Activated CD4-positive, alpha-beta memory T cell treated with anti-CD3 and anti-CD28 coated beads for 36 hours (primary cell): ENCODE results near the gene NOMO2. TPM values are rescaled to one million over a fixed set of nuclear protein-coding genes. Genes with fewer than 3 reads are reported as not detected.
"Not testable (repeated sequence)": the region's sequence is repeated elsewhere in the genome, so short reads cannot be mapped to it uniquely, and the experiment has no call there.

Experiments used
- CTCF ChIA-PET: fragments of 350-600 bp; sonication (Branson Sonifier 250); formaldehyde crosslinking; loops from one replicate; lab custom pipeline; 2021; ENCODE audit warnings: antibody characterized with exemption, inconsistent platforms; lab: Charles Lee
- POLR2A ChIA-PET: fragments of 350-600 bp; sonication (Branson Sonifier 250); formaldehyde crosslinking; loops from one replicate; lab custom pipeline; 2021; ENCODE audit warnings: antibody characterized with exemption; lab: Charles Lee
- DNase-seq: peaks from one replicate; pipeline ENCODE4 v3.0.0-alpha.2; 2020
- H3K27ac Mint-ChIP-seq: one replicate; pipeline ENCODE4 v1.8.0; 2021; ENCODE audit warnings: mixed read lengths
- H3K27me3 Mint-ChIP-seq: one replicate; pipeline ENCODE4 v1.8.0; 2021; ENCODE audit warnings: mixed read lengths
- H3K36me3 Mint-ChIP-seq: one replicate; pipeline ENCODE4 v1.8.0; 2021; ENCODE audit warnings: mixed read lengths
- H3K4me1 Mint-ChIP-seq: one replicate; pipeline ENCODE4 v1.8.0; 2021; ENCODE audit warnings: low read depth, mixed read lengths
- H3K4me3 Mint-ChIP-seq: one replicate; pipeline ENCODE4 v1.8.0; 2021; ENCODE audit warnings: mild to moderate bottlenecking, mixed read lengths
- H3K9me3 Mint-ChIP-seq: one replicate; pipeline ENCODE4 v1.8.0; 2021; ENCODE audit warnings: mixed read lengths
- intact Hi-C: fragments of 100-400 bp; cut with micrococcal nuclease; formaldehyde crosslinking; loops from one replicate; pipeline ENCODE4 v1.15.1; 2023
- total RNA-seq, 2 experiments: library from RNA; stranded (reverse); gene quantifications; one replicate each; pipeline ENCODE4 v1.2.3, GENCODE V29; 2021

NOMO2 gene
- total RNA-seq, 2 experiments from 2014 or later: 84.8 to 95.5 TPM

- DNase-seq, POLR2A ChIA-PET, CTCF ChIA-PET, H3K4me1 Mint-ChIP-seq, H3K27me3 Mint-ChIP-seq, H3K27ac Mint-ChIP-seq, H3K4me3 Mint-ChIP-seq, H3K9me3 Mint-ChIP-seq, H3K36me3 Mint-ChIP-seq, intact Hi-C loops: not testable (repeated sequence)
Observed at GRCh38 chr16:18409532-18410293, 152.2 kb downstream of the NOMO2 start.

DNA sequence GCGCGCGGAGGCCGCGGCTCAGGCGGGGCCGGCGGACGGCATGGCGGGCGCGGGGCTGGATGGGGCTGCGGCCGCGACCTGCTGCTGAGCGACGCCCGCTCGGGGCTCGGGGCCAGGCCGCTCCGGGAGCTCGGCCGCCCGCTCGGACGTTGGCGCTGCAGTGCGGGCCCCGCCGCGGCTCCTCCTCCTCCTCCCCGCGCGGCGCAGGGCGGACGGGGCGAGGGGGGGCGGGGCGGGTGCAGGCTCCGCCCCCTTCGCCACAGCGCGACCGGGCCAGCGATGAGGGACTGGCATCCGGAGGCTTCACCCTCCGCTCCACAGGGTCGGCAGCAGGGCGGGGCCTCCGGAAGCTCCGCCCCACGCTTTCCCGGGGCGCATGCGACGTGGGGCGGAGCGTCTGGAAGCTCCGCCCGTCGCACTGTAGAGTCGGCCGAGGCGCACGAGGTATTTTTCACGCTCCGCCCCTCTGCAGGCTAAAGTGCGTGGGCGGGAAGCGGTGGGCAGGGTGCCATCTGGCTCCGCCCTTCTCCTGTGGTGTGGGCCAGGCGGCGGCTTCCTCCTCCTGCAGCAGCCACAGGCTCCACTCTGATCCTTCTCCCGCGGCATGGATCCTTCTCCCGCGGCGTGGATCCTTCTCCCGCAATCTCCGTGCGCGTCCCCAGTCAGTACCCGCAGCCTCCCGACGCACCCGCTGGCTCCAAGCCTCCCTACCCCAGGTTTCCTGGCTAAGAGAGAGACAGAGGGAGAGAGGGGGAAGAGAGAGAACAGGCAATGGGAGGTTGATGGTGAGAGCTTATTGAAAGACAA is 159.8 kb downstream of the NOMO2 start:
- H3K4me3 Mint-ChIP-seq, H3K36me3 Mint-ChIP-seq, POLR2A ChIA-PET: not testable (repeated sequence)

GRCh38 chr16:18401159-18401558 is 160.7 kb downstream of the NOMO2 start:
- intact Hi-C loops, H3K9me3 Mint-ChIP-seq, H3K27me3 Mint-ChIP-seq, H3K36me3 Mint-ChIP-seq, CTCF ChIA-PET, H3K4me1 Mint-ChIP-seq, H3K27ac Mint-ChIP-seq, POLR2A ChIA-PET: not testable (repeated sequence)
- peak; percentile 22 for DNase-seq
- peak overlapping the region; percentile 64 for H3K4me3 Mint-ChIP-seq

More for the DNA sequence above, 159.8 kb downstream of the NOMO2 start:
- H3K27me3 Mint-ChIP-seq, intact Hi-C loops, H3K4me1 Mint-ChIP-seq, DNase-seq, H3K9me3 Mint-ChIP-seq, H3K27ac Mint-ChIP-seq, CTCF ChIA-PET: not testable (repeated sequence)

DNA sequence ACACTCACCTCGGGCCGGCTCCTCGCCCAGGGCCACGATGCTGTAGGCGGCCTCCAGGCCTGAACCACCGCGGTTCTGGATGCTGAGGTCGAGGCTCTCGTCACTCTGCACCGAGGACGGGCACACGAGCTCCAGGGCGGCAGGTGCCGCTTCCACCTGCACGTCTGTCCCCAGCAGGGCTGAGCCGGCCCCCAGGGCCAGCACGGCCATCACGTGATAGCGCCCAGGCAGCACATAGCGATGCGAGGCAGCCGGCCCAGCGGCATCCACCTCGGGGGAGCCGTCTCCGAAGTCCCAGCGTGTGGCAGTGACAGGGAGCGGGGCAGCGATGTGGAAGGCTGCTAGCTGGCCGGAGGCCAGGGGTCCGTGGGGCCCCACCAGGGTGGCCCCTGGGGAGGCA is 167.5 kb downstream of the NOMO2 start:
- H3K36me3 Mint-ChIP-seq, CTCF ChIA-PET, H3K27ac Mint-ChIP-seq, H3K4me1 Mint-ChIP-seq, intact Hi-C loops, H3K4me3 Mint-ChIP-seq, H3K27me3 Mint-ChIP-seq, DNase-seq, POLR2A ChIA-PET, H3K9me3 Mint-ChIP-seq: not testable (repeated sequence)

GRCh38 chr16:18387767-18388166 is 174.1 kb downstream of the NOMO2 start:
- H3K9me3 Mint-ChIP-seq, POLR2A ChIA-PET, DNase-seq, H3K36me3 Mint-ChIP-seq, H3K27ac Mint-ChIP-seq, intact Hi-C loops, H3K4me1 Mint-ChIP-seq, H3K4me3 Mint-ChIP-seq, H3K27me3 Mint-ChIP-seq, CTCF ChIA-PET: not testable (repeated sequence)

GRCh38 chr16:18386517-18386916 is 175.4 kb downstream of the NOMO2 start:
- H3K27me3 Mint-ChIP-seq, H3K9me3 Mint-ChIP-seq, H3K27ac Mint-ChIP-seq, CTCF ChIA-PET, POLR2A ChIA-PET, H3K36me3 Mint-ChIP-seq, intact Hi-C loops, H3K4me3 Mint-ChIP-seq, H3K4me1 Mint-ChIP-seq, DNase-seq: not testable (repeated sequence)

DNA sequence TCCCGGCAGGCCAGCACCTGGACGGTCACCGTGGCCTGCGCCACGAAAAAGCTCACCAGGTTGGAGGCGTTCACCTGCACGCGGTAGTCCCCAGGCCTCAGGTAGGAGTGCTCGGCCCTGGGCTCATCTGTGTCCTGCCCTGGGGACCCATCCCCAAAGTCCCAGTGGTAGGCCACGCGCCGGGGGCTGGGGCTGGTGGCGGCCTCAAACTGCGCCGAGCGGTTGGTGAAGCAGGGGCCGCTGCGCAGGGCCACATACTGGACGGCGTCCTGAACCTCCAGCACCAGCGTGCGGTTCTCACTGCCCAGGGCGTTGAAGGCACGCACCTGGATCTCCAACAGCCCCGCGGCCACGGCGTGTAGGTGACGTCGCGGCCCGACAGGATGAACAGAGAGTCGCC is 176.6 kb downstream of the NOMO2 start:
- DNase-seq, H3K9me3 Mint-ChIP-seq, CTCF ChIA-PET, H3K36me3 Mint-ChIP-seq, H3K27ac Mint-ChIP-seq, POLR2A ChIA-PET, H3K4me1 Mint-ChIP-seq, H3K27me3 Mint-ChIP-seq, intact Hi-C loops, H3K4me3 Mint-ChIP-seq: not testable (repeated sequence)

- intact Hi-C loops, DNase-seq, H3K4me1 Mint-ChIP-seq, H3K9me3 Mint-ChIP-seq, POLR2A ChIA-PET, H3K36me3 Mint-ChIP-seq, CTCF ChIA-PET, H3K27ac Mint-ChIP-seq, H3K4me3 Mint-ChIP-seq, H3K27me3 Mint-ChIP-seq: not testable (repeated sequence)
Observed at GRCh38 chr16:18384869-18385268, 177.0 kb downstream of the NOMO2 start.

DNA sequence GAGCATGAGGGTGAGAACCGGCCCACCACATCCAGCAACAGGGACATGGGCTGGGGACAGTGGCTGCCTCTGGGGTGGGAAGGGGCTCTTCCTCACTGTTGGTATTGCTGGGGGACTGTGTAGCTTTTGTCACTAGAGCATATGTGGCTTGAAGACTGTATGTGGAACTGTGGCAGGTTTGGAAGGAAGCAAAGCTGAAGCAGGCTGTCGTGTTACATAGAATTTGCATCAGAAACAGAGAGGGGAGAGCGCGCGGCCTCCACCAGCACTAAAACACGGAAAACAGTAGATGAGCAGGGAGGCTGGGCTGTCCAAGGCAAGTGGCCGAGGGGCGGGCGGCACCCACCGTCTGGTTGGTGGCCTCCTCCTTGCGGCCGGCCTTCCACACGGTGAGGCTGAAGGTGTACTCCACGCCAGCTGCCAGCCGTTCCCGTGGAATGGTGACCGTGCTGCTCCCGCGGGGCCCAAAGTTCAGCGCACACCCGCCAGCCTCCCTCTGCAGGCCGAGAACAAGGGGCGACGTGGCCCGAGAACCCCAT is 177.7 kb downstream of the NOMO2 start:
- H3K27me3 Mint-ChIP-seq, DNase-seq, H3K4me3 Mint-ChIP-seq, H3K9me3 Mint-ChIP-seq, H3K4me1 Mint-ChIP-seq, intact Hi-C loops, POLR2A ChIA-PET, CTCF ChIA-PET, H3K27ac Mint-ChIP-seq, H3K36me3 Mint-ChIP-seq: not testable (repeated sequence)

DNA sequence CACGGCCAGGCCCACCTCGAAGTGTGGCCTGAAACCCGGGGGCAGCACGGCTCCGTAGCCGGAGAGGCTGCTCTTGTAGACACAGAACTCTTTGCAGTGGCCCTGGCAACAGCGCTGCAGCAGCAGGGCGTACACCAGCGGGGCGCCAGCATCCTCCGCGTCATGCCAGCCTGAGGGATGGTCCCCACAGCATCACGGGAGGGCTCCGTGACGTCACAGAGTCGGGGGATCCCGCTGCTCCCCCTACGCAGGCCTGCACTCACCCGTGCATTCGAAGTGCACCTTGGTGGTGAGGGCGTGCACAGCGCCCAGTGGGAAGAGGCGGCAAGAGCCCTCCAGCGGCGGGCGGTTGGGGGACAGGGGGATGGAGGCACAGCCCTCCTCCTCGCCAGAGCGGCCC is 179.2 kb downstream of the NOMO2 start:
- POLR2A ChIA-PET, intact Hi-C loops, H3K4me3 Mint-ChIP-seq, H3K4me1 Mint-ChIP-seq, H3K27me3 Mint-ChIP-seq, CTCF ChIA-PET, H3K27ac Mint-ChIP-seq, DNase-seq, H3K36me3 Mint-ChIP-seq, H3K9me3 Mint-ChIP-seq: not testable (repeated sequence)
